ENCODE results near the gene FAM13C.

DNA sequence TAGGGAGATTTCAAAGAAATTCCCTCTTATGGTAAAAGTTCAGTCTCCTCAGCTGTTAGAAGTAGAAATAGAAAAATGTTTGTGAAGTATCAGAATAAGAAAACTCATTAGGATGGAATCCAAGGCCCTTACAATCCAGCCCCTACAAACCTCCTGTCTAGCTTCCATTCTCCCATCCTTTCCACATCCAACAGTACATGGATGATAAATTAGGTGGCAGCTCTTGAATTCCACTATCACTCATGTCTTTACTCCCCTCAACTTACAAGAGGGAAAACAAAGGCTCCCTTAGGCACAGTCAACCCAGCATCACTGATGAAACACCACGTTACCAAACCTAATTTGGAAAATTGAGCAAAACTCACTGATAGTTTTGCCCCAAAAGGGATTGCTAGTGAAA is 23.0 kb downstream of the FAM13C start:
- no peak for TF ChIP-seq CTCF (IDR thresholded peaks at IDR 0.05; ENCODE audit: poor library complexity, severe bottlenecking)
- TF ChIP-seq RAD21 (conservative IDR thresholded peaks at IDR 0.05): no peak
- no peak for TF ChIP-seq POLR2AphosphoS5 (IDR thresholded peaks at IDR 0.05)
- no peak for TF ChIP-seq EP300 (conservative IDR thresholded peaks at IDR 0.05; ENCODE audit: poor library complexity, severe bottlenecking)

All from neural cell (in vitro differentiated cells).